GM12873 (cell line): ENCODE results near the gene RBM19.

Source experiments
- CTCF ChIP-seq: IDR thresholded peaks from 2 replicates; pipeline ENCODE4 v1.5.1; 2012; ENCODE audit warnings: low read depth, mild to moderate bottlenecking, moderate library complexity, low read length, control low read depth; ENCODE audit not compliant: insufficient read depth; ENCODE audit errors: missing control alignments

Gene RBM19

GRCh38 chr12:113918306-113918705, 47.8 kb downstream of the RBM19 start:
- TF ChIP-seq CTCF, result no peak

- no peak for TF ChIP-seq CTCF
These were observed 48.7 kb downstream of the RBM19 start for GRCh38 chr12:113917393-113917792.

- no peak for TF ChIP-seq CTCF
These were observed 51.3 kb downstream of the RBM19 start for GRCh38 chr12:113914806-113915205.

- TF ChIP-seq CTCF, result no peak
These were observed 51.9 kb downstream of the RBM19 start for GRCh38 chr12:113914176-113914575.

GRCh38 chr12:113912760-113913329, 53.3 kb downstream of the RBM19 start:
- peak; percentile 89 for TF ChIP-seq CTCF

GRCh38 chr12:113911971-113912759, 54.0 kb downstream of the RBM19 start:
- no peak for TF ChIP-seq CTCF

GRCh38 chr12:113910751-113911272, 55.3 kb downstream of the RBM19 start:
- TF ChIP-seq CTCF, result no peak
